GM20000 (cell line): ENCODE data around the gene DENND2A.

Source experiments
- DNase-seq: peaks from one replicate; pipeline ENCODE4 v3.0.0; 2012; ENCODE audit warnings: low spot score
- CTCF ChIP-seq: IDR thresholded peaks from 2 replicates; pipeline ENCODE4 v1.5.1; 2012; ENCODE audit warnings: mild to moderate bottlenecking, control low read depth; ENCODE audit errors: extremely low read depth, missing control alignments

Gene DENND2A

DNA sequence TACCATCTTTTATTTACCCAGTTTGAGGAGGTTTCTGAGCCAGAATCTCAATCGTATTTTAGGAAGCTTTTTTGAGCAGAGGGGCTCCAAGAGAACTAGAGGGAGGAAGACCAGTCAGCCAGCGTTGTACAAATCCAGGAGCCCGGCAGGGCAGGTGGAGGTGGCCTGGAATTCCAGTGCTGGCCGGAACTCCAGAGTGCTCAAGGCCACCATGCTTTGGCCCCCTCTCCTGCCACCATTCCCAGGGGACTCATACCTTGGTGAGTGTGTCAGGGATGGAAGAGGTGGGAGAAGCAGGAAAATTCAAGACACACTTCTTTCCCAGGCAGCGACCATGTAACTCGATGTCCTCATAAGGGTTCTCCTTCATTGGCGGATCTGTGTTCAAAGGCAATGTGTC is 55.3 kb downstream of the DENND2A start:
- no peak for TF ChIP-seq CTCF
- no peak for DNase-seq

- no peak for DNase-seq
- no peak for TF ChIP-seq CTCF
Measured at GRCh38 chr7:140584195-140584851, 56.3 kb downstream of the DENND2A start.

GRCh38 chr7:140581411-140581810 is 59.2 kb downstream of the DENND2A start:
- no peak for DNase-seq
- no peak for TF ChIP-seq CTCF

GRCh38 chr7:140577651-140578050 is 63.0 kb downstream of the DENND2A start:
- DNase-seq, result no peak
- no peak for TF ChIP-seq CTCF

DNA sequence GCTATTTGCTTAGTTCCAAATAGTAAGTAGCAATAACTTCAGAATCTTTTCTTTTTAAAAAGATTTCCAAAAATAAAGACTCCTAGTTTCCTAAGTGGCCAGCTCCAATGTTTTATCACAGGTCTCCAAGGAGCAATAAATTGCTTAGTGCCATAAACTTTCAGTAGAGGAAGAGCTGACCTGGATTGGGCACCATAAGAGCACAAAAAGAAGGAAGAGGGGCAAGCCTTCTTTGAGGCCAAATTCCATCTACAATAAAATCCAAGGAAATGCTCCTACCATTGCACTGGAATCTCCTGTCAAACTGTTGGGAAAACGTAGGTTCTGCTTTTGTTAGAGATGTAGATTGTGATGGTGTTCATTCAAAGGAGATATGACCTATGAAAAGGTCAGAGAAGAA is 64.0 kb downstream of the DENND2A start:
- no peak for DNase-seq
- no peak for TF ChIP-seq CTCF

DNA sequence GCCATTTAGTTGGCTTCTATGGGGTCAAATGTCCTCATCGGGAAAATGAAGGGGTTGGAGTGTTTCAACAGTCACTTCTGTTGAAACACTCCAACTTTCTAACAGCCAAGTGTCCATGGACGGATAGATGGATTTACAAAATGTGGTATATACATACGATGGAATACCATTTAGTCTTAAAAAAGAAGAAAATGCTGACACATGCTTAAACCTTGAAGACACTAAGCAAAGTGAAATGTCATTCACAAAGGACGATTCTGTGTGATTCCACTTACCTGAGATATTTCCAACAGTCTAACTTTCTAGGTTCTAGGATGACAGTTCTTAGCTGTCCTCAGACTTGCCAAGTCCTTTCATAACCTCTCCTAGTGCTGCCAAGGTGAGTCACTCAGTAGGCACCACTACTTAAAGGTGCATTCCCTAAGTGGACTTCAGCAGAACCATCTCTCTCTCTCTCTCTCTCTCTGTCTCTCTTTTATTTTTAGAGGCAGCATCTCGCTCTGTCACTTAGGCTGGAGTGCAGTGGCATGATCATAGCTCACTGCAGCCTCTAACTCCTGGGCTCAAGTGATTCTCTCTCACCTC is 69.0 kb downstream of the DENND2A start:
- no peak for DNase-seq
- TF ChIP-seq CTCF, result no peak

GRCh38 chr7:140570120-140570519 is 70.5 kb downstream of the DENND2A start:
- DNase-seq, result no peak

More at GRCh38 chr7:140570120-140570519, 70.5 kb downstream of the DENND2A start:
- no peak for TF ChIP-seq CTCF
